Measurements from ENCODE around the gene TBX1.
"Not testable (repeated sequence)": the region's sequence is repeated elsewhere in the genome, so short reads cannot be mapped to it uniquely, and the experiment has no call there.

The TBX1 gene

GRCh38 chr22:19722982-19723231, 37.7 kb upstream of the TBX1 start:
- H3K4me3 ChIP-seq (IDR thresholded peaks at IDR 0.05; ENCODE audit: insufficient read depth, low read depth, low read length): no peak overlapping the region

DNA sequence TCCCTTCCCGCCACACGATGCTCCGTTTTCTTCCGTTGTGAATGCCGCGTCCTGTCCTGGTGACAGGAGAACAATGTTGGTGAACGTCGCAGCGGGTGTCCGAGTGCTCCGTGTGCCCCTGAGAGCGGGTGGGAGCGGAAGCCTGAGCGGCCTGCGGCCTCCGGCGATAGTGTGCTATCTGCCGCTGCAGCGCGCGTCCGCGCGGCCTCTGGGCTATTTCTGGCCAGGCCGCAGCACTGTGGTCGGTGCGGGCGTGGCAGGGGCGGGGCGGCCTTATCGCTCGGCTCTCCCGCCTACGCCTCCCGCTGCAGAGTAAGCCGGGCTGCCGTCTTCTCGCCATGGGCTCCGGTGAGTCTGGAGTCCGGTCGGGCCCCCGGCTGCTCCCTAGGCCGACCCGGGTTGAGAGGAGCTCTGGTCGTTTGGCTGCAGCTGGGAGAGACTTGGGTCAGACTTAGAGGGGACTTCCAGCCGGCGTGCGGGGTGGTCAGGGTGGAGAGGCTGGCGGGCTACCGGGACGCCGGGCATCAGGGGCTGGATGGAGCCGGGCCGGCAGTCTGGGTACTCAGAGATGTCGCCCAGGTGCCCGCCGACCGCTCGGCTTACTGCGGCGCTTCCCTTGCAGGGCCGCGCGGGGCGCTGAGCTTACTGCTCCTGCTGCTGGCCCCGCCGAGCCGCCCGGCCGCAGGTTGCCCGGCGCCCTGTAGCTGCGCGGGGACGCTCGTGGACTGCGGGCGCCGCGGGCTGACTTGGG, 37.2 kb upstream of the TBX1 start, which contains the start of gene GP1BB:
Gene GP1BB, plus strand, starts transcription at position 308 of the 751 bp plus-strand sequence. Its CDS starts 31 bp downstream, at position 339.
- Histone ChIP-seq H3K79me2 (ENCODE audit: insufficient read depth, low read depth) (no peaks in the 10 kb centered on the region), H4K20me1 (ENCODE audit: insufficient read depth) (no peaks in the 10 kb centered on the region), H3K9ac (no peak within 1 kb of the TSS), H3K4me3 (IDR thresholded peaks at IDR 0.05; ENCODE audit: insufficient read depth, low read depth, low read length) (no peak within 1 kb of the TSS), H2AFZ (ENCODE audit: low read depth) (no peak within 1 kb of the TSS), H3K27me3 (ENCODE audit: insufficient read depth, low read depth) (peaks cover 6% of the 10 kb centered on the region; the same call in 1 of the 2 replicates), H3K4me2 (no peak within 1 kb of the TSS), H3K27ac (no peak within 1 kb of the TSS), H3K4me1 (ENCODE audit: low read depth, poor library complexity, severe bottlenecking) (no peaks in the 10 kb centered on the region), H3K36me3 (ENCODE audit: insufficient read depth) (no peaks in the 10 kb centered on the region)
- TF ChIP-seq CTCF (conservative IDR thresholded peaks at IDR 0.05; ENCODE audit: low read depth, low read length): no peak

More at GRCh38 chr22:19722982-19723231, 37.7 kb upstream of the TBX1 start:
- no peak overlapping the region for H3K27ac ChIP-seq
- H3K79me2 ChIP-seq (ENCODE audit: insufficient read depth, low read depth): no peaks in the 10 kb centered on the region
- H3K27me3 ChIP-seq (ENCODE audit: insufficient read depth, low read depth): peaks cover 1% of the 10 kb centered on the region; the same call in 1 of the 2 replicates
- H2AFZ ChIP-seq (ENCODE audit: low read depth): no peak overlapping the region
- H3K36me3 ChIP-seq (ENCODE audit: insufficient read depth): no peaks in the 10 kb centered on the region
- no peak for TF ChIP-seq CTCF (conservative IDR thresholded peaks at IDR 0.05; ENCODE audit: low read depth, low read length)
- no peaks in the 10 kb centered on the region for H4K20me1 ChIP-seq (ENCODE audit: insufficient read depth)
- H3K4me1 ChIP-seq (ENCODE audit: low read depth, poor library complexity, severe bottlenecking): no peaks in the 10 kb centered on the region
- H3K9ac ChIP-seq: no peak overlapping the region
- H3K4me2 ChIP-seq: no peak overlapping the region

DNA sequence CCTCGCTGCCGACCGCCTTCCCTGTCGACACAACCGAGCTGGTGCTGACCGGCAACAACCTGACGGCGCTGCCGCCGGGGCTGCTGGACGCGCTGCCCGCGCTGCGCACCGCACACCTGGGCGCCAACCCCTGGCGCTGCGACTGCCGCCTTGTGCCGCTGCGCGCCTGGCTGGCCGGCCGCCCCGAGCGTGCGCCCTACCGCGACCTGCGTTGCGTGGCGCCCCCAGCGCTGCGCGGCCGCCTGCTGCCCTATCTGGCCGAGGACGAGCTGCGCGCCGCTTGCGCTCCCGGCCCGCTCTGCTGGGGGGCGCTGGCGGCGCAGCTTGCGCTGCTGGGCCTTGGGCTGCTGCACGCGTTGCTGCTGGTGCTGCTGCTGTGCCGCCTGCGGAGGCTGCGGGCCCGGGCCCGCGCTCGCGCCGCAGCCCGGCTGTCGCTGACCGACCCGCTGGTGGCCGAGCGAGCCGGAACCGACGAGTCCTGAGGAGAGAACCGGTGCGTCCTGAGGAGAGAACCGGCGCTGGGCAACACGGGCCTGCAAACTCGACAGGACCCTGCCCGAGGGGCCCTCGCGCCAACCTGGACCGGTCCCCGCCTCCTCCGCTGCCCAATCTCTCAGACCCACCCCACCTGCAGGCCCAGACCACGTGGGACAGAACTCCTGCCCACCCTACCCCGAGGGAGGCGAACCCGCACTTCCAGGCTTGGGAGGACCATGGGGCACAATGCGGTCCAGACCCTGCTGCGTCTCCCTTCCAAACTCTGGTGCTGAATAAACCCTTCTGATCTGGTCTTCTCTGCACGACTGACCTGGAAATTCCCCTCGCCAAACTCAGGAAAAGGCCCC, 36.4 kb upstream of the TBX1 start:
- H3K79me2 ChIP-seq (ENCODE audit: insufficient read depth, low read depth): no peaks in the 10 kb centered on the region
- no peaks in the 10 kb centered on the region for H3K4me1 ChIP-seq (ENCODE audit: low read depth, poor library complexity, severe bottlenecking)
- H3K9ac ChIP-seq: no peak overlapping the region
- H2AFZ ChIP-seq (ENCODE audit: low read depth): no peak overlapping the region
- no peak overlapping the region for H3K4me2 ChIP-seq
- H4K20me1 ChIP-seq (ENCODE audit: insufficient read depth): no peaks in the 10 kb centered on the region
- no peak for TF ChIP-seq CTCF (conservative IDR thresholded peaks at IDR 0.05; ENCODE audit: low read depth, low read length)
- H3K27ac ChIP-seq: no peak overlapping the region
- H3K4me3 ChIP-seq (IDR thresholded peaks at IDR 0.05; ENCODE audit: insufficient read depth, low read depth, low read length): no peak overlapping the region
- H3K36me3 ChIP-seq (ENCODE audit: insufficient read depth): no peaks in the 10 kb centered on the region
- peaks cover 9% of the 10 kb centered on the region; the same call in 1 of the 2 replicates for H3K27me3 ChIP-seq (ENCODE audit: insufficient read depth, low read depth)

DNA sequence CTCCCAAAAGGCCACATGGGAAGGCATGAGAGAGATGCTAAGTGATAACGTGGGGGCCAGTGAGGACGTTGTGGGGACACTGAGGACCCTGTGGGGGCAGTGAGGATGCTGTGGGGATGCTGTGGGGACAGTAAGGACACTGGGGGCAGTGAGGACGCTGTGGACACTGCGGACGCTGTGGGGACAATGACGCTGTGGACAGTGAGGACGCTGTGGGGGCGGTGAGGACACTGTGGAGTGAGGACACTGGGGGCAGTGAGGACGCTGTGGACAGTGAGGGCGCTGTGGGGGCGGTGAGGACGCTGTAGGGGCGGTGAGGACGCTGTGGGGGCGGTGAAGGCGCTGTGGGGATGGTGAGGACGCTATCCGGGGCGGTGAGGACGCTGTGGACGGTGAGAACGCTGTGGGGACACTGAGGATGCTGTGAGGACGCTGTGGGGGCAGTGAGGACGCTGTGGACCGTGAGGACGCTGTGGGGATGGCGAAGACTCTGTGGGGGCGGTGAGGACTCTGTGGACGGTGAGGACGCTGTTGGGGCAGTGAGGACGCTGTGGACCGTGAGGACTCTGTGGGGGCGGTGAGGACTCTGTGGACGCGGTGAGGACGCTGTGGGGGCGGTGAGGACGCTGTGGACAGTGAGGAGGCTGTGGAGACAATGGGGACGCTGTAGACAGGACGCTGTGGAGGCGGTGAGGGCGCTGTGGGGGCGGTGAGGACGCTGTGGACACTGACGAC, 35.5 kb upstream of the TBX1 start:
- Histone ChIP-seq H3K36me3 (ENCODE audit: insufficient read depth) (no peaks in the 10 kb centered on the region), H3K27ac (no peak overlapping the region), H3K27me3 (ENCODE audit: insufficient read depth, low read depth) (peaks cover 9% of the 10 kb centered on the region; the same call in 1 of the 2 replicates), H3K9ac (no peak overlapping the region), H2AFZ (ENCODE audit: low read depth) (no peak overlapping the region), H3K79me2 (ENCODE audit: insufficient read depth, low read depth) (no peaks in the 10 kb centered on the region), H3K4me2 (no peak overlapping the region), H4K20me1 (ENCODE audit: insufficient read depth) (no peaks in the 10 kb centered on the region), H3K4me1 (ENCODE audit: low read depth, poor library complexity, severe bottlenecking) (no peaks in the 10 kb centered on the region), H3K4me3 (IDR thresholded peaks at IDR 0.05; ENCODE audit: insufficient read depth, low read depth, low read length) (no peak overlapping the region)
- no peak for TF ChIP-seq CTCF (conservative IDR thresholded peaks at IDR 0.05; ENCODE audit: low read depth, low read length)

DNA sequence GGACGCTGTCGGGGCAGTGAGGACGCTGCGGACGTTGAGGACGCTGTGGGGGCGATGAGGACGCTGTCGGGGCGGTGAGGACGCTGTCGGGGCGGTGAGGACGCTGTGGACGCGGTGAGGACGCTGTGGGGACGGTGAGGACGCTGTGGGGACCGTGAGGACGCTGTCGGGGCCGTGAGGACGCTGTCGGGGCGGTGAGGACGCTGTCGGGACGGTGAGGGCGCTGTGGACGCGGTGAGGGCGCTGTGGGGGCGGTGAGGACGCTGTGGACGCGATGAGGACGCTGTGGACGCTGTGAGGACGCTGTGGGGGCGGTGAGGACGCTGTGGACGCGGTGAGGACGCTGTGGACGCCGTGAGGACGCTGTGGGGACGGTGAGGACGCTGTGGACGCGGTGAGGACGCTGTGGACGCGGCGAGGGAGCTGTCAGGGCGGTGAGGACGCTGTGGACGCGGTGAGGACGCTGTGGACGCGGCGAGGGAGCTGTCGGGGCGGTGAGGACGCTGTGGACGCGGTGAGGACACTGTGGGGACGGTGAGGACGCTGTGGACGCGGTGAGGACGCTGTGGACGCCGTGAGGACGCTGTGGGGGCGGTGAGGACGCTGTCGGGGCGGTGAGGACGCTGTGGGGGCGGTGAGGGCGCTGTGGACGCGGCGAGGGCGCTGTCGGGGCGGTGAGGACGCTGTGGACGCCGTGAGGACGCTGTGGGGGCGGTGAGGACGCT, 34.4 kb upstream of the TBX1 start:
- not testable (repeated sequence) for H3K79me2 ChIP-seq (ENCODE audit: insufficient read depth, low read depth); H3K9ac ChIP-seq; H3K4me2 ChIP-seq; H3K27ac ChIP-seq; H3K27me3 ChIP-seq (ENCODE audit: insufficient read depth, low read depth); H3K4me1 ChIP-seq (ENCODE audit: low read depth, poor library complexity, severe bottlenecking); H3K4me3 ChIP-seq (IDR thresholded peaks at IDR 0.05; ENCODE audit: insufficient read depth, low read depth, low read length); H4K20me1 ChIP-seq (ENCODE audit: insufficient read depth); H2AFZ ChIP-seq (ENCODE audit: low read depth); H3K36me3 ChIP-seq (ENCODE audit: insufficient read depth)
